Smooth muscle cell (in vitro differentiated cells): Measurements from ENCODE around the gene FAM107A. TPM values are rescaled to one million over a fixed set of nuclear protein-coding genes. Genes with fewer than 3 reads are reported as not detected.

Experiments
- DNase-seq: peaks from one replicate; lab custom pipeline; 2025; ENCODE audit not compliant: unreplicated experiment; lab: John Stamatoyannopoulos, UW
- H2AFZ ChIP-seq: fragments of 200-600 bp; sonication (generic); 2 replicates; pipeline ENCODE4 v1.6.0; 2016; ENCODE audit warnings: antibody characterized with exemption, low read depth, mild to moderate bottlenecking
- H3F3A ChIP-seq: fragments of 200-600 bp; sonication (generic); 2 replicates; pipeline ENCODE4 v1.6.0; 2017; ENCODE audit warnings: antibody characterized with exemption, low read depth
- H3K27ac ChIP-seq: fragments of 200-600 bp; sonication (generic); 2 replicates; pipeline ENCODE4 v1.5.1; 2016; ENCODE audit warnings: low read depth, mild to moderate bottlenecking
- H3K27me3 ChIP-seq: fragments of 200-600 bp; sonication (generic); 2 replicates; pipeline ENCODE4 v1.6.1; 2016; ENCODE audit warnings: low read depth, mild to moderate bottlenecking
- H3K36me3 ChIP-seq: fragments of 200-600 bp; sonication (generic); 2 replicates; pipeline ENCODE4 v1.5.1; 2016; ENCODE audit warnings: low read depth
- H3K4me1 ChIP-seq: fragments of 200-600 bp; sonication (generic); 2 replicates; pipeline ENCODE4 v1.5.1; 2016; ENCODE audit warnings: low read depth
- H3K4me2 ChIP-seq: fragments of 200-600 bp; sonication (generic); 2 replicates; pipeline ENCODE4 v1.6.0; 2016; ENCODE audit warnings: mild to moderate bottlenecking
- H3K4me3 ChIP-seq: fragments of 200-600 bp; sonication (generic); 2 replicates; pipeline ENCODE4 v1.5.1; 2016; ENCODE audit warnings: mild to moderate bottlenecking
- H3K79me2 ChIP-seq: fragments of 200-600 bp; sonication (generic); 2 replicates; pipeline ENCODE4 v1.6.0; 2016; ENCODE audit warnings: low read depth, mild to moderate bottlenecking
- H3K9ac ChIP-seq: fragments of 200-600 bp; sonication (generic); 2 replicates; pipeline ENCODE4 v1.6.0; 2016; ENCODE audit warnings: low read depth
- H3K9me3 ChIP-seq: fragments of 200-600 bp; sonication (generic); replicated peaks from 2 replicates; pipeline ENCODE4 v1.5.1; 2016; ENCODE audit warnings: low read depth
- H4K20me1 ChIP-seq: fragments of 200-600 bp; sonication (generic); 2 replicates; pipeline ENCODE4 v1.6.0; 2016; ENCODE audit warnings: low read depth
- CTCF ChIP-seq: fragments of 200-600 bp; sonication (generic); IDR thresholded peaks from 2 replicates; pipeline ENCODE4 v1.5.1; 2017; ENCODE audit warnings: borderline replicate concordance, mild to moderate bottlenecking, antibody characterized with exemption; ENCODE audit not compliant: insufficient read depth, poor library complexity, severe bottlenecking
- WGBS: methylation state at CpG from one replicate; pipeline ENCODE4 v1.1.7; 2016; ENCODE audit warnings: low lambda C conversion rate; 5-methylcytosine and 5-hydroxymethylcytosine counted together
- polyA plus RNA-seq: library from polyadenylated mRNA; unstranded; fragments of >200 nt; fragmentation: Nextera tagmentation; extraction: Ambion mirVana; gene quantifications from 2 replicates; pipeline ENCODE4 v1.2.1, GENCODE V29; 2016
- total RNA-seq: library from RNA; depleted of rRNA; stranded (reverse); fragments of >200 nt; gene quantifications from 2 replicates; pipeline ENCODE4 v1.2.3, GENCODE V29; 2014

FAM107A gene
- total and polyA plus RNA-seq, 2 experiments from 2014 or later: not detected

- no peak overlapping the region for H3K4me2 ChIP-seq
- no peaks in the 10 kb centered on the region for H3K9me3 ChIP-seq
- no peaks in the 10 kb centered on the region for H3K79me2 ChIP-seq
- H3K4me3 ChIP-seq: no peak overlapping the region
- H2AFZ ChIP-seq: no peak overlapping the region
- no peak overlapping the region for H3K9ac ChIP-seq
- no peak for DNase-seq
- H3K4me1 ChIP-seq: peaks cover 32% of the 10 kb centered on the region
- peaks cover 35% of the 10 kb centered on the region for H3K27me3 ChIP-seq
- H3F3A ChIP-seq: no peaks in the 10 kb centered on the region
- no peak for TF ChIP-seq CTCF
- H3K36me3 ChIP-seq: no peaks in the 10 kb centered on the region
- no peak overlapping the region for H3K27ac ChIP-seq
- WGBS: 47% methylated on average over 11 of the region's 11 CpGs
- H4K20me1 ChIP-seq: no peaks in the 10 kb centered on the region
Measured at GRCh38 chr3:58581328-58582091, 4.3 kb upstream of the FAM107A start.

- WGBS: 46% methylated on average over 4 of the region's 4 CpGs
- DNase-seq: no peak
Measured at GRCh38 chr3:58580826-58581327, 3.7 kb upstream of the FAM107A start.

DNA sequence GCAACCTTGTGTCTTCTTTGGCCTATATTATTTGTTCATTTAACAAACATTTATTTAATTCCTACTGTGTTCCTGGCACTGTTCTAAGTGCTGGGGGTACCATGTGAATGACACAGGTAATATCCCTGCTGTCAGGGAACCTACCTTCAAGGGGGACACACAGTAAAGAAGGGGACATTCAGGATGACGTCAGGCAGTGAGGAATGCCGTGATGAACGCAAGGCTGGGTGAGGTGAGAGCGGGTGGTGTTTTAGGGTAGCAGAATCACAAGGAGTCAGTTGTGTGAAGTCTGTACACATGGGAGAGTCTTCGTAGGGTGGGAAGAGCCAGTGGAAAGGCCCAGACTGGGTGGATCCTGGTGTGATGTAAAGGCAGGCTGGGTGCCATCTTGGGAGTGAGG is 1.7 kb upstream of the FAM107A start:
- TF ChIP-seq CTCF: no peak
- Histone ChIP-seq H3K27me3 (peaks cover 8% of the 10 kb centered on the region), H3K4me2 (no peak overlapping the region), H3F3A (no peaks in the 10 kb centered on the region), H4K20me1 (no peaks in the 10 kb centered on the region), H3K9me3 (no peaks in the 10 kb centered on the region), H2AFZ (no peak overlapping the region), H3K79me2 (no peaks in the 10 kb centered on the region), H3K27ac (no peak overlapping the region), H3K36me3 (no peaks in the 10 kb centered on the region), H3K4me3 (no peak overlapping the region), H3K4me1 (peaks cover 29% of the 10 kb centered on the region), H3K9ac (no peak overlapping the region)
- DNase-seq: no peak
- 94% methylated on average over 5 of the region's 5 CpGs for WGBS

More at GRCh38 chr3:58580826-58581327, 3.7 kb upstream of the FAM107A start:
- TF ChIP-seq CTCF: no peak
- H3K9ac ChIP-seq: no peak overlapping the region
- no peaks in the 10 kb centered on the region for H4K20me1 ChIP-seq
- no peak overlapping the region for H2AFZ ChIP-seq
- peaks cover 32% of the 10 kb centered on the region for H3K4me1 ChIP-seq
- no peak overlapping the region for H3K4me2 ChIP-seq
- H3K27ac ChIP-seq: no peak overlapping the region
- H3F3A ChIP-seq: no peaks in the 10 kb centered on the region
- no peaks in the 10 kb centered on the region for H3K79me2 ChIP-seq
- H3K4me3 ChIP-seq: no peak overlapping the region
- H3K27me3 ChIP-seq: peaks cover 28% of the 10 kb centered on the region
- H3K9me3 ChIP-seq: no peaks in the 10 kb centered on the region
- H3K36me3 ChIP-seq: no peaks in the 10 kb centered on the region
